AG20443 (cell line): ENCODE data around the gene PGAM5.
"Not testable (repeated sequence)": the region's sequence is repeated elsewhere in the genome, so short reads cannot be mapped to it uniquely, and the experiment has no call there.

Experiments
- DNase-seq: peaks from one replicate; pipeline ENCODE4 v3.0.0; 2012; ENCODE audit warnings: low spot score, mixed read lengths

PGAM5 gene

DNA sequence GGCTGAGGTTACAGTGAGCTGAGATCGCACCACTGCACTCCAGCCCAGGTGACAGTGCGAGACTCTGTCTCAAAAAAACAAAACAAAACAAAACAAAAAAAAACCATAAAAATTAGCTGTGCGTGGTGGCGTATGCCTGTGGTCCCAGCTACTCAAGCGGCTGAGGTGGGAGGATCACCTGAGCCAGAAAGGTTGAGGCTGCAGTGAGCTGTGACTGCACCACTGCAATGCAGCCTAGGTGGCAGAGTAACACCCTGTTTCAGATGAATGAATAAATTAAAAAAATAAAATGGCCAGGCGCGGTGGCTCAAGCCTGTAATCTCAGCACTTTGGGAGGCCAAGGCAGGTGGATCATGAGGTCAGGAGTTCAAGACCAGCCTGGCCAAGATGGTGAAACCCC, 43.0 kb downstream of the PGAM5 start:
- DNase-seq = not testable (repeated sequence)

DNA sequence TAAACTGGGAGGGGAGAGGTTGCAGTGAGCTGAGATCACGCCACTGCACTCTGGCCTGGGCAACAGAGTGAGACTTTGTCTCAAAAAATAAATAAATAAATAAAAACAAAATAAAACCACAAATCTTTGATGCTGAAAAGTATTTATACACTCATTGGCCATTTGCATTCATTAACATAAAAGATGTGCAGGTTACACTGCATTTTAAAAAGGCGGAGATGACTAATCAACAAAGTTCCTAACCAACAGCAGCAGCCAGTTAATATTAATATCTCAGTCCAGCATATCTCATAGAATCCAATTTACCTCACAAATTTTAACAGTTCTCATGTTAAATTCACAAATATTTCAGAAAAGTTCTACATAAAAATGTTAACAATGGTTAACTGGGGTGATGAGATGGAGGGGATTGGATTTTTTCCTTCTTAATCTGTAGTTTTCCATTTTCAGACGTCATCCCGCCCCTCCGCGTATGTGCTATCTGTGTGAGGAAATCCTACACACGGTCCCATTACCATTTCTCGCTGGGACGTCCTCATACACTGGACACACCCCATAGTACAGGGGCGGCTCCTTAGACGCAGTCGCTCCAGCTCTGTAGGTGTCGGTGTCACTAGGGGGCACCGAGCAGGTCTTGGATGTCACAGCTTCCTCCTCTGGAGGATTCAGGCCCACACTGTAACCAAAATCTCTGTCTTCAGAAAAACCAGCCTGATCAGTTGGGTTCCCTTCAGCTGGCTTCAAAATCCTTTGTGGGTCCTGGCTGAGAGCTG, 43.7 kb downstream of the PGAM5 start:
- no peak for DNase-seq

DNA sequence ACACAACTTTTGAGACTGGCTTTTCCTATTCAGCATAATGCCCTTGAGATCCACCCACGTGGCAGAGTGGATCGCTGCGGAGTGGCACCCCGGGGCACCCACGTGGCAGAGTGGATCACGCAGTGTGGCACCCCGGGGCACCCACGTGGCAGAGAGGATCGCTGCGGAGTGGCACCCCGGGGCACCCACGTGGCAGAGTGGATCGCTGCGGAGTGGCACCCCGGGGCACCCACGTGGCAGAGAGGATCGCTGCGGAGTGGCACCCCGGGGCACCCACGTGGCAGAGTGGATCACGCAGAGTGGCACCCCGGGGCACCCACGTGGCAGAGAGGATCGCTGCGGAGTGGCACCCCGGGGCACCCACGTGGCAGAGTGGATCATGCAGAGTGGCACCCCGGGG, 48.2 kb downstream of the PGAM5 start:
- DNase-seq = not testable (repeated sequence)

DNA sequence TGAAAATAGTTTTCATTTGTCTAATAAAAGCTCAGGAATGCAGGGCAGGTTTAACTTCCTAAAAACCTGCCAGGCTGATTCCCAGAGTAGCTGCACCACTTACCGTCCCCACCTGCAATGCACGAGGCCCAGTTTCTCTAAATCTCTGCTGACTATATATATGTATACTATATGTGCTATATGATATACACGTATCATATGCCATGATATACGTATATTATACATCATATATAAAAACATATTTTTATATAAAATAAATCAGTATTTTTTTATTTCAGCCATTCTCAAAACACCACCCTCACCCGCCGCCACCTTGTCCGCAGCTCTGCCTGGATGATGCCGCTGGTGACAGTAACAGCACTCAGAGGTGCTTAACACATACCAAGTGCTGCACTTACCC, 48.7 kb downstream of the PGAM5 start:
- DNase-seq = no peak

DNA sequence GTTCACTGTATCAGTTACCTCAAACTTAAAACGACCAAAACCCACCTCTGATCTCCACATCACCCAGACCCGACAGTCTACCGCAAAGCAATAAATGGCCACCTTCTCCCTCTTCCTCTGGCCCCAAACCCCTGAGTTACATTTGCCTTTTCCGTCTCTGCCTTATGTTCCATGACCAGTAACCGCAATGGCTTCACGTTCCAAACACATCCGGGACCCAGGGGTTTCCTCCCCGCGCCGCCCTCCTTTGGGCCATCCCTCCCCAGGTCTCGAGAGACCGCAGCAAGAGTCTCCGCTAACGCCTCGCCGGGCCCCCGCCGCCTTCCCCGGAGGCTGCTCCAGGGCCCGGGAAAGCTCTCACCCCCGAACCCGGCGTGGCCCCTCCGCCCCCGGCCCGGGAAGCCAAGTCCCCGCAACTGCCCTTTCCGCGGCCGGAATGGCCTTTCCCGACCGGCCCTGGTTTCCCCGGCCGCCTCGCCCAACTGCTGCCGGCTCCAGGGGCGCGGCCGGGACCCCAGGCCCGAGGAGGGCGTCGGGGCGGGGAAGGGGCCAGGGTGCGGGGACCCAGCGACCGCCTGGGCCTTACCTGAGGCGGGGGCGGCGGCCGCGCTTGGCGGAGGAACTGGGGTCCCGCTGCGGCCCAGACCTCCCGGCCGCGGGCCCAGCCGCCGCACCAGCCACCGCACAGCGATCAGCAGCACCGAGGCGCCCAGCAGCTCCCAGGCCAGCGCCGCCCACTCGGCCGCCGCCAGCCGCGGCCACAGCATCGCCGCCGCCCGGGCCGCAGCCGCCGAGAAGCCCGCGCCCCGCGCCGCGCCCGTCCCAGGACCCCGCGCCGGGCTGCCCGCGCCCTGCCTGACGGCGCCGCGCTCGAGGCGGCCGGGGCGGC, 50.6 kb downstream of the PGAM5 start, which contains the start of gene ANKLE2:
TSS of gene ANKLE2 (minus strand) at position 801 of the 889 bp plus-strand sequence. CDS start at position 767, 34 bp downstream.
- peak; percentile 89 for DNase-seq

DNA sequence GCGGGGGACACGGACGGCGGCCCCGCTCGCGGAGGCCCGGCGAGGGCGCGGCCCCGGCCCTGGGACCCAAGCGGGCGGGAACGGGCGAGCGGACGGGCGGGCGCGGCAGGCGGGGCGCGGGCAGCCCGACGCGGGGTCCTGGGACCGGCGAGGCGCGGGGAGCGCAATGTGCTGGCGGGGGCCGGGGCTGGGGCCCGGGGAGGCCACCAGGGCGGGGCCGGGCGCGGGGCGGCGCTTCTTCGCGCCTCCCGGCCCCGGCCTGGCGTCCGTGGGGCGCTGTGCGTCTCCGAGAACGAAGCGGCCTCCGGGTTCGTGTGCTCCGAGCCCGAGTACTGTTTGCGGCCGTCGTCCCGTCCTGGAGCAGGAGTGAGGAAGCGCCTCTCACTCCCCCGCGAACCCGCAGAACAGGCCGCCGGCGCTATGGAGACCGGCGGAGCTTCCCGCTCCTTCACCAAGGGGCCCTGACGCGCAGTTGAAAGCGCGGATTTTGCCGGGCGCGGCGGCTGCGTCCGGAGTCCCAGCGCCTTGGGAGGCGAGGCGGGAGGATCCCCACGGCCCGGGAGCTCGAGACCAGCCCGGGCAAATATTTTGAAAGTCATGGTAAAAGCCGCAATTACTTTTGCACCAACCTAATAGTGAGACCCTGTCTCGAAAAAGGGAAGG, 51.4 kb downstream of the PGAM5 start:
- DNase-seq = peak; percentile 98

DNA sequence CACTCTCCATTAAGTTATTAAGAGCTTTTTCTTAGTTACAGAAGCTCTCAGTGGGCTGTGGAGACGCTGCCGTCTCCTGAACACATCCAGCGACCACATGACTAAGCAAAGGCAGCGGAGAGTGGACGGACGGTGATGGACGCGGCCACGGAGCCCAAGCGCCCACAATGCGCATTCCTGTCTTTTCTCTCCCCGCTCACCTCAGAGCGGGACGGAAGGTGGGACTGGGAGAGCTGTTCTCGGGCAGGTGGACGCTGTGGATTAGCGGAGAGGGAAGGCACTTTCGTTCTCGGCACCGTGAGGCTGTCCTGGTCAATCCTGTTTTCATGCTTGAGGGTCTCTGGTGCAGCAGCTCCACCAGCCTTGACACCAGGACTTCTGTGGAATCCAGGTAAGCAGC, 53.6 kb downstream of the PGAM5 start:
- DNase-seq = no peak

DNA sequence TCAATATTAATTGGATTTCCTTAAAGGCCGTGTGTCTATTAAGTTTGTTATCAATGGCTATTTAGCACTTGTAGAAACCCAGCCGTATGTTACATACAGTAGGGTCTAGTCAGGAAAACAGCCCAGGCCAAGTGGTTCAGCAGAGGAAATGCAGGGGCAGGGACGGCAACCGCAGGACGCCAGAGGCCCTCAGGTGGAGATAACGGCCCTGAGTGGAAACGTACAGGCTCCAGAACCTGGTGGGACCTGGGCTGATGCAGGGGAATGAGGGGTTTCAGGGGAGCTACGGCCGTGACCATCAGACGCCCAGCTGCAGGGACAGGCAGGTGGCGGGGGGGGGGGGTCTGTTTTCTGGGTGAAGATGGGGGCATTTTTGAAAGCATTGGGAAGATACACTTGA, 54.7 kb downstream of the PGAM5 start:
- DNase-seq = no peak

DNA sequence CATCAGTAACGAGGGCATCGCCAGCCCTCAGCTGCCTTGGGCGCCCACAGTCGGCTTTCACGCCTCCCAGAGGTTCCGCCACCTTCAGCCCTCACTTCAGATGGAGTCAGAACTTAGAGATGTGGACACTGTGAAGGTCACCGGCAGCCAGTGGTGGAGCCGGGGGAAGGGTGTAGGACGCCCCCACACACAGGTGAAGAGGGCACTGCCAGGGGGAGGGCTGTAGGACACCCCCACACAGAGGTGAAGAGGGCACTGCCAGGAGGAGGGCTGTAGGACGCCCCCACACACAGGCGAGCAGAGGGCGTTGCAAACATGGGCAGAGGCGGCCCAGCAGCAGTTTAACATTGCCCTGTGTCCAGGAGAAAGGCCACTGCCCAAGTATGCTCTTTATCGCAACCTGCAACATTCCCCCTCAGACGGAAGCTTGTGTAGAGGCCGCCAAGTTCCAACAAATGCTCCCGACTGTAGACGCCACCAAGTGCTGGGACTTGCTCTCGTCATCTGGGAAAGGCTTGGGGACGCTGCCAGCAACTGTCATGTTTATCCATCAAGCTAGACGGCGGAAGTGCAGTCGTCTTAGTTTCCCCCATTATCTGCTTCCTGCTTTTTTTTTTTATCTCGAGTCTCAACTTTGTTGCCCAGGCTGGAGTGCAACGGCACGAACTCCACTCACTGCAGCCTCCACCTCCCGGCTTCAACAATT, 55.9 kb downstream of the PGAM5 start:
- DNase-seq = no peak

DNA sequence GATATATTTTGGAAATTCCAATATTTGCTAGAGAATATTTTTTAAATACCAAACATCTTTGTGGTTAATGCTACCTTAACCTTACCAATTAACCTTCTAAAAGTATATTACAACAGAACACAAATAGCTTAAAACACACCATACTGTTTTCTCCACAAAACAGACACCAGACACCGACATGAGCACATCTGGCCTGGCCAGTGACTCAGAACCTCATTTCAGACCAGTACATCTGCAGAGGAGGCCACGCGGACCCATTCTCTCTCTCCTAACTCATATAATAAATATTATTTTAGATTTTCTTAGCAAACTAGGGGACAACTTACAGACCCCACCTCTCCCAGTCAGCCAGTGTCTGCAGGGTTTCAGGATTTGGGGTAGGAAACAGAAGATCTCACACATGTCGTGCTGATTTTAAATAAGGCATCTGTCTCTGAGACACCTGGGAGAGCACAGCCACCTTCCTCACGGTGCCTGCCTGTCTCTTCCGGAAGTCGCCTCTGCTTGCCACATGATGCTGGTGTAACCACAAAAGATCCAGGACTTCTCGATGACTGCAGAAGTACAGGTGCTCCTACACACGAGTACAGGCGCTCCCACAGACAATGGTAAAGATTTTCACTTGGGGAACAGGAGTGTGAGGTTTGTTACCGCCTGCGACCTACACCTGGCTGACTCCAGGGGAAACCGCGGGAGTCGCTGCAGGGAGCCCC, 60.6 kb downstream of the PGAM5 start:
- no peak for DNase-seq
